ENCODE data around the gene CCR5AS.

CCR5AS gene

DNA sequence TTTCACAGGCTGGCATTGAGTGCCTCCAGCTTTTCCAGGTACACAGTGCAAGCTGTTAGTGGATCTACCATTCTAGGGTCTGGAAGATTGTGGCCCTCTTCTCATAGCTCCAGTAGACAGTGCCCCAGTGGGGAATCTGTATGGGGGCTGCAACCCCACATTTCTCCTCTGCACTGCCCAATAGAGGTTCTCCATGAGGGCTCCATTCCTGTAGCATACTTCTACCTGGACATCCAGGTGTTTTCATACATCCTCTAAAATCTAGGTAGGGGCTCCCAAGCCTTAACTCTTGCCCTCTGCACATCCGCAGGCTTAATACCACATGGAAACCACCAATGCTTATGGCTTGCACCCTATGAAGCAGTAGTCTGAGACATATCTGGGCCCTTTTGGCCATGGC lies 68.0 kb downstream of the CCR5AS start:
- DNase-seq (ENCODE audit: low spot score) (no peak), ATAC-seq (no peak)
- CTCF ChIA-PET: no interaction called here
- POLR2A ChIA-PET: no interaction called here
- Mint-ChIP-seq H3K4me1 (no peaks in the 10 kb centered on the region), H3K36me3 (peaks cover 24% of the 10 kb centered on the region), H3K27me3 (ENCODE audit: low read depth) (peaks cover 12% of the 10 kb centered on the region), H3K9me3 (peaks cover 57% of the 10 kb centered on the region), H3K27ac (no peak overlapping the region), H3K4me3 (no peak overlapping the region)
- TF ChIP-seq, protein P1, sequence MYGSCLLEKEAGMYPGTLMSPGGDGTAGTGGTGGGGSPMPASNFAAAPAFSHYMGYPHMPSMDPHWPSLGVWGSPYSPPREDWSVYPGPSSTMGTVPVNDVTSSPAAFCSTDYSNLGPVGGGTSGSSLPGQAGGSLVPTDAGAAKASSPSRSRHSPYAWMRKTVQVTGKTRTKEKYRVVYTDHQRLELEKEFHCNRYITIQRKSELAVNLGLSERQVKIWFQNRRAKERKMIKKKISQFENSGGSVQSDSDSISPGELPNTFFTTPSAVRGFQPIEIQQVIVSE (CRISPR knock-in tag; IDR thresholded peaks at IDR 0.05; ENCODE audit: borderline replicate concordance): no peak

DNA sequence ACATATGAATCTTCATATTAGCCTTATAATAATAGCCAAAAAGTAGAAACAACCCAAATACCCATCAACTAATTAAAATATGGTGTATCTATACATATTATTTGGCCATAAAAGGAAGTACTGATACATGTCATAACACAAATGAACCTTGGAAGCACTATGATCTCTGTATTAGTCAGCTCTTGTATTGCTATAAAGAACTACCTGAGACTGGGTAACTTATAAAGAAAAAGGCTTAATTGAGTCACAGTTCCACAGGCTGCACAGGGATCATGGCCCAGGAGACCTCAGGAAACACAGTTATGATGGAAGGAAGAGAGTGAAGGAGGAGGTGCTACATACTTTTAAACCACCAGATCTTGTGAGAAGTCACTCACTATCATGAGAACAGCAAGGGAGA lies 69.0 kb downstream of the CCR5AS start:
- peaks cover 62% of the 10 kb centered on the region for H3K9me3 Mint-ChIP-seq
- DNase-seq (ENCODE audit: low spot score): no peak
- no peak overlapping the region for H3K4me3 Mint-ChIP-seq
- H3K4me1 Mint-ChIP-seq: no peaks in the 10 kb centered on the region
- H3K27me3 Mint-ChIP-seq (ENCODE audit: low read depth): peaks cover 12% of the 10 kb centered on the region
- ATAC-seq: no peak
- peaks cover 24% of the 10 kb centered on the region for H3K36me3 Mint-ChIP-seq
- no peak for TF ChIP-seq ATF1 (CRISPR knock-in tag; IDR thresholded peaks at IDR 0.05)
- TF ChIP-seq ZNF219 (CRISPR knock-in tag; IDR thresholded peaks at IDR 0.05; ENCODE audit: borderline replicate concordance): no peak
- TF ChIP-seq, protein P2, sequence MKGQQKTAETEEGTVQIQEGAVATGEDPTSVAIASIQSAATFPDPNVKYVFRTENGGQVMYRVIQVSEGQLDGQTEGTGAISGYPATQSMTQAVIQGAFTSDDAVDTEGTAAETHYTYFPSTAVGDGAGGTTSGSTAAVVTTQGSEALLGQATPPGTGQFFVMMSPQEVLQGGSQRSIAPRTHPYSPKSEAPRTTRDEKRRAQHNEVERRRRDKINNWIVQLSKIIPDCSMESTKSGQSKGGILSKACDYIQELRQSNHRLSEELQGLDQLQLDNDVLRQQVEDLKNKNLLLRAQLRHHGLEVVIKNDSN (CRISPR knock-in tag; IDR thresholded peaks at IDR 0.05): no peak
- TF ChIP-seq, protein P3, sequence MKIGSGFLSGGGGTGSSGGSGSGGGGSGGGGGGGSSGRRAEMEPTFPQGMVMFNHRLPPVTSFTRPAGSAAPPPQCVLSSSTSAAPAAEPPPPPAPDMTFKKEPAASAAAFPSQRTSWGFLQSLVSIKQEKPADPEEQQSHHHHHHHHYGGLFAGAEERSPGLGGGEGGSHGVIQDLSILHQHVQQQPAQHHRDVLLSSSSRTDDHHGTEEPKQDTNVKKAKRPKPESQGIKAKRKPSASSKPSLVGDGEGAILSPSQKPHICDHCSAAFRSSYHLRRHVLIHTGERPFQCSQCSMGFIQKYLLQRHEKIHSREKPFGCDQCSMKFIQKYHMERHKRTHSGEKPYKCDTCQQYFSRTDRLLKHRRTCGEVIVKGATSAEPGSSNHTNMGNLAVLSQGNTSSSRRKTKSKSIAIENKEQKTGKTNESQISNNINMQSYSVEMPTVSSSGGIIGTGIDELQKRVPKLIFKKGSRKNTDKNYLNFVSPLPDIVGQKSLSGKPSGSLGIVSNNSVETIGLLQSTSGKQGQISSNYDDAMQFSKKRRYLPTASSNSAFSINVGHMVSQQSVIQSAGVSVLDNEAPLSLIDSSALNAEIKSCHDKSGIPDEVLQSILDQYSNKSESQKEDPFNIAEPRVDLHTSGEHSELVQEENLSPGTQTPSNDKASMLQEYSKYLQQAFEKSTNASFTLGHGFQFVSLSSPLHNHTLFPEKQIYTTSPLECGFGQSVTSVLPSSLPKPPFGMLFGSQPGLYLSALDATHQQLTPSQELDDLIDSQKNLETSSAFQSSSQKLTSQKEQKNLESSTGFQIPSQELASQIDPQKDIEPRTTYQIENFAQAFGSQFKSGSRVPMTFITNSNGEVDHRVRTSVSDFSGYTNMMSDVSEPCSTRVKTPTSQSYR (CRISPR knock-in tag; IDR thresholded peaks at IDR 0.05): no peak
- TF ChIP-seq, protein P4, sequence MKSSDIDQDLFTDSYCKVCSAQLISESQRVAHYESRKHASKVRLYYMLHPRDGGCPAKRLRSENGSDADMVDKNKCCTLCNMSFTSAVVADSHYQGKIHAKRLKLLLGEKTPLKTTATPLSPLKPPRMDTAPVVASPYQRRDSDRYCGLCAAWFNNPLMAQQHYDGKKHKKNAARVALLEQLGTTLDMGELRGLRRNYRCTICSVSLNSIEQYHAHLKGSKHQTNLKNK (CRISPR knock-in tag; IDR thresholded peaks at IDR 0.05): no peak
- TF ChIP-seq ZBTB21 (CRISPR knock-in tag; IDR thresholded peaks at IDR 0.05; ENCODE audit: borderline replicate concordance): no peak
- TF ChIP-seq, protein P5, sequence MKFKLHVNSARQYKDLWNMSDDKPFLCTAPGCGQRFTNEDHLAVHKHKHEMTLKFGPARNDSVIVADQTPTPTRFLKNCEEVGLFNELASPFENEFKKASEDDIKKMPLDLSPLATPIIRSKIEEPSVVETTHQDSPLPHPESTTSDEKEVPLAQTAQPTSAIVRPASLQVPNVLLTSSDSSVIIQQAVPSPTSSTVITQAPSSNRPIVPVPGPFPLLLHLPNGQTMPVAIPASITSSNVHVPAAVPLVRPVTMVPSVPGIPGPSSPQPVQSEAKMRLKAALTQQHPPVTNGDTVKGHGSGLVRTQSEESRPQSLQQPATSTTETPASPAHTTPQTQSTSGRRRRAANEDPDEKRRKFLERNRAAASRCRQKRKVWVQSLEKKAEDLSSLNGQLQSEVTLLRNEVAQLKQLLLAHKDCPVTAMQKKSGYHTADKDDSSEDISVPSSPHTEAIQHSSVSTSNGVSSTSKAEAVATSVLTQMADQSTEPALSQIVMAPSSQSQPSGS (CRISPR knock-in tag; IDR thresholded peaks at IDR 0.05; ENCODE audit: borderline replicate concordance, low read depth): no peak
- TF ChIP-seq ZNF317 (CRISPR knock-in tag; IDR thresholded peaks at IDR 0.05; ENCODE audit: borderline replicate concordance, low read depth): no peak
- TF ChIP-seq RELA (CRISPR knock-in tag; IDR thresholded peaks at IDR 0.05; ENCODE audit: borderline replicate concordance): no peak
- TF ChIP-seq, protein P6, sequence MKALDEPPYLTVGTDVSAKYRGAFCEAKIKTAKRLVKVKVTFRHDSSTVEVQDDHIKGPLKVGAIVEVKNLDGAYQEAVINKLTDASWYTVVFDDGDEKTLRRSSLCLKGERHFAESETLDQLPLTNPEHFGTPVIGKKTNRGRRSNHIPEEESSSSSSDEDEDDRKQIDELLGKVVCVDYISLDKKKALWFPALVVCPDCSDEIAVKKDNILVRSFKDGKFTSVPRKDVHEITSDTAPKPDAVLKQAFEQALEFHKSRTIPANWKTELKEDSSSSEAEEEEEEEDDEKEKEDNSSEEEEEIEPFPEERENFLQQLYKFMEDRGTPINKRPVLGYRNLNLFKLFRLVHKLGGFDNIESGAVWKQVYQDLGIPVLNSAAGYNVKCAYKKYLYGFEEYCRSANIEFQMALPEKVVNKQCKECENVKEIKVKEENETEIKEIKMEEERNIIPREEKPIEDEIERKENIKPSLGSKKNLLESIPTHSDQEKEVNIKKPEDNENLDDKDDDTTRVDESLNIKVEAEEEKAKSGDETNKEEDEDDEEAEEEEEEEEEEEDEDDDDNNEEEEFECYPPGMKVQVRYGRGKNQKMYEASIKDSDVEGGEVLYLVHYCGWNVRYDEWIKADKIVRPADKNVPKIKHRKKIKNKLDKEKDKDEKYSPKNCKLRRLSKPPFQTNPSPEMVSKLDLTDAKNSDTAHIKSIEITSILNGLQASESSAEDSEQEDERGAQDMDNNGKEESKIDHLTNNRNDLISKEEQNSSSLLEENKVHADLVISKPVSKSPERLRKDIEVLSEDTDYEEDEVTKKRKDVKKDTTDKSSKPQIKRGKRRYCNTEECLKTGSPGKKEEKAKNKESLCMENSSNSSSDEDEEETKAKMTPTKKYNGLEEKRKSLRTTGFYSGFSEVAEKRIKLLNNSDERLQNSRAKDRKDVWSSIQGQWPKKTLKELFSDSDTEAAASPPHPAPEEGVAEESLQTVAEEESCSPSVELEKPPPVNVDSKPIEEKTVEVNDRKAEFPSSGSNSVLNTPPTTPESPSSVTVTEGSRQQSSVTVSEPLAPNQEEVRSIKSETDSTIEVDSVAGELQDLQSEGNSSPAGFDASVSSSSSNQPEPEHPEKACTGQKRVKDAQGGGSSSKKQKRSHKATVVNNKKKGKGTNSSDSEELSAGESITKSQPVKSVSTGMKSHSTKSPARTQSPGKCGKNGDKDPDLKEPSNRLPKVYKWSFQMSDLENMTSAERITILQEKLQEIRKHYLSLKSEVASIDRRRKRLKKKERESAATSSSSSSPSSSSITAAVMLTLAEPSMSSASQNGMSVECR (CRISPR knock-in tag; IDR thresholded peaks at IDR 0.05; ENCODE audit: borderline replicate concordance): no peak
- TF ChIP-seq, protein P7, sequence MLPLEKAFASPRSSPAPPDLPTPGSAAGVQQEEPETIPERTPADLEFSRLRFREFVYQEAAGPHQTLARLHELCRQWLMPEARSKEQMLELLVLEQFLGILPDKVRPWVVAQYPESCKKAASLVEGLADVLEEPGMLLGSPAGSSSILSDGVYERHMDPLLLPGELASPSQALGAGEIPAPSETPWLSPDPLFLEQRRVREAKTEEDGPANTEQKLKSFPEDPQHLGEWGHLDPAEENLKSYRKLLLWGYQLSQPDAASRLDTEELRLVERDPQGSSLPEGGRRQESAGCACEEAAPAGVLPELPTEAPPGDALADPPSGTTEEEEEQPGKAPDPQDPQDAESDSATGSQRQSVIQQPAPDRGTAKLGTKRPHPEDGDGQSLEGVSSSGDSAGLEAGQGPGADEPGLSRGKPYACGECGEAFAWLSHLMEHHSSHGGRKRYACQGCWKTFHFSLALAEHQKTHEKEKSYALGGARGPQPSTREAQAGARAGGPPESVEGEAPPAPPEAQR (CRISPR knock-in tag; IDR thresholded peaks at IDR 0.05): no peak
- TF ChIP-seq GABPB1 (CRISPR knock-in tag; IDR thresholded peaks at IDR 0.05): no peak
- POLR2A ChIA-PET: no interaction called here
- CTCF ChIA-PET: no interaction called here
- H3K27ac Mint-ChIP-seq: no peak overlapping the region
